Loucy (cell line): Measurements from ENCODE around the gene PHKA1.
"Not testable (repeated sequence)": the region's sequence is repeated elsewhere in the genome, so short reads cannot be mapped to it uniquely, and the experiment has no call there.

Experiments used
- H2AFZ ChIP-seq: fragments of 200-600 bp; sonication (generic); 2 replicates; pipeline ENCODE4 v1.6.0; 2016; ENCODE audit warnings: antibody characterized with exemption, mild to moderate bottlenecking, low read length, moderate library complexity
- H3F3A ChIP-seq: fragments of 200-600 bp; 2 replicates; pipeline ENCODE4 v1.6.0; 2016; ENCODE audit warnings: antibody characterized with exemption, low read depth, mild to moderate bottlenecking
- H3K27me3 ChIP-seq: fragments of 200-600 bp; sonication (generic); 2 replicates; pipeline ENCODE4 v1.6.1; 2014; ENCODE audit warnings: low read length, mild to moderate bottlenecking; ENCODE audit not compliant: insufficient read depth, poor library complexity, severe bottlenecking
- H3K36me3 ChIP-seq: fragments of 200-600 bp; sonication (generic); 2 replicates; pipeline ENCODE4 v1.6.1; 2016; ENCODE audit warnings: low read length; ENCODE audit not compliant: insufficient read depth
- H3K4me1 ChIP-seq: fragments of 200-600 bp; sonication (generic); 2 replicates; pipeline ENCODE4 v1.5.1; 2014; ENCODE audit warnings: low read length, mild to moderate bottlenecking; ENCODE audit not compliant: insufficient read depth, poor library complexity, severe bottlenecking
- H3K4me2 ChIP-seq: fragments of 200-600 bp; sonication (generic); 2 replicates; pipeline ENCODE4 v1.6.0; 2014; ENCODE audit warnings: antibody characterized with exemption, low read length, low read depth, mild to moderate bottlenecking; ENCODE audit not compliant: poor library complexity, severe bottlenecking
- H3K4me3 ChIP-seq: fragments of 200-600 bp; sonication (generic); 2 replicates; pipeline ENCODE4 v1.5.1; 2014; ENCODE audit warnings: low read length, mild to moderate bottlenecking, mixed read lengths; ENCODE audit not compliant: poor library complexity, severe bottlenecking
- H3K79me2 ChIP-seq: fragments of 200-600 bp; sonication (generic); 2 replicates; pipeline ENCODE4 v1.6.1; 2014; ENCODE audit warnings: low read length; ENCODE audit not compliant: insufficient read depth
- H3K9ac ChIP-seq: fragments of 200-600 bp; sonication (generic); 2 replicates; pipeline ENCODE4 v1.6.0; 2014; ENCODE audit warnings: mild to moderate bottlenecking, low read depth, low read length, moderate library complexity; ENCODE audit not compliant: poor library complexity, severe bottlenecking
- H3K9me2 ChIP-seq: fragments of 200-600 bp; sonication (generic); replicated peaks from 2 replicates; pipeline ENCODE4 v1.6.1; 2016; ENCODE audit warnings: low read depth, low read length, mixed read lengths
- H3K9me3 ChIP-seq: fragments of 200-600 bp; sonication (generic); 2 replicates; pipeline ENCODE4 v1.6.1; 2014; ENCODE audit warnings: mild to moderate bottlenecking, antibody characterized with exemption, low read length, low read depth; ENCODE audit not compliant: insufficient read depth
- H4K20me1 ChIP-seq: fragments of 200-600 bp; sonication (generic); 2 replicates; pipeline ENCODE4 v1.6.0; 2014; ENCODE audit warnings: antibody characterized with exemption, low read length, mild to moderate bottlenecking; ENCODE audit not compliant: insufficient read depth, poor library complexity, severe bottlenecking
- EZH2phosphoT487 ChIP-seq: fragments of 200-600 bp; IDR thresholded peaks from 2 replicates; pipeline ENCODE4 v1.6.1; 2018; ENCODE audit warnings: antibody characterized with exemption, mild to moderate bottlenecking, moderate library complexity, borderline replicate concordance
- TF ChIP-seq, protein P1 (sequence below): fragments of 200-600 bp; sonication (generic); conservative IDR thresholded peaks from 2 replicates; pipeline ENCODE4 v1.5.1; 2014; ENCODE audit warnings: mild to moderate bottlenecking, antibody characterized with exemption, low read length

The PHKA1 gene

DNA sequence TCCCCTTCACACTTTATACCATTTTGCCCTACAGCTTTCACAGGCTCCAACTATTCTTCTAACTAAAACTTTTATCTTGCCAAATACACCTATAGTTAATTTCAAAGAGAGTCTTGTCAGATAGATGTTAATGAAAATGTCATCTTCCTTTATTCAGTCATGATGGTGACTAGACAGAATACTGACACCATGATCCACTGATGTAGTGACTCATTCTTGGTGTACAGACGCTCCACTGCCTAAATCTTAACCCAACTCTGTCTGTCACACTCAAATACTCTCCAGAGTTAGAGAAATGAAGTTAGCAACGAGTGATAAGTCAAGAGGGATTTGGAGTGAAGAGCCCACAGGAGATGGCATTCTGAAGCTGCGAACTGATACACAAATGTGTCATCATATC lies 109.4 kb downstream of the PHKA1 start:
- H2AFZ ChIP-seq = no peak overlapping the region
- H4K20me1 ChIP-seq = no peaks in the 10 kb centered on the region
- H3K27me3 ChIP-seq = no peaks in the 10 kb centered on the region
- no peak overlapping the region for H3K9ac ChIP-seq
- no peaks in the 10 kb centered on the region for H3K9me2 ChIP-seq
- H3K4me3 ChIP-seq = no peak overlapping the region
- TF ChIP-seq, protein P1, sequence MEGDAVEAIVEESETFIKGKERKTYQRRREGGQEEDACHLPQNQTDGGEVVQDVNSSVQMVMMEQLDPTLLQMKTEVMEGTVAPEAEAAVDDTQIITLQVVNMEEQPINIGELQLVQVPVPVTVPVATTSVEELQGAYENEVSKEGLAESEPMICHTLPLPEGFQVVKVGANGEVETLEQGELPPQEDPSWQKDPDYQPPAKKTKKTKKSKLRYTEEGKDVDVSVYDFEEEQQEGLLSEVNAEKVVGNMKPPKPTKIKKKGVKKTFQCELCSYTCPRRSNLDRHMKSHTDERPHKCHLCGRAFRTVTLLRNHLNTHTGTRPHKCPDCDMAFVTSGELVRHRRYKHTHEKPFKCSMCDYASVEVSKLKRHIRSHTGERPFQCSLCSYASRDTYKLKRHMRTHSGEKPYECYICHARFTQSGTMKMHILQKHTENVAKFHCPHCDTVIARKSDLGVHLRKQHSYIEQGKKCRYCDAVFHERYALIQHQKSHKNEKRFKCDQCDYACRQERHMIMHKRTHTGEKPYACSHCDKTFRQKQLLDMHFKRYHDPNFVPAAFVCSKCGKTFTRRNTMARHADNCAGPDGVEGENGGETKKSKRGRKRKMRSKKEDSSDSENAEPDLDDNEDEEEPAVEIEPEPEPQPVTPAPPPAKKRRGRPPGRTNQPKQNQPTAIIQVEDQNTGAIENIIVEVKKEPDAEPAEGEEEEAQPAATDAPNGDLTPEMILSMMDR = no peak
- no peak for TF ChIP-seq EZH2phosphoT487
- H3K36me3 ChIP-seq = no peaks in the 10 kb centered on the region
- no peaks in the 10 kb centered on the region for H3K4me1 ChIP-seq
- H3K79me2 ChIP-seq = no peaks in the 10 kb centered on the region
- no peaks in the 10 kb centered on the region for H3F3A ChIP-seq
- H3K4me2 ChIP-seq = no peak overlapping the region
- no peaks in the 10 kb centered on the region for H3K9me3 ChIP-seq

DNA sequence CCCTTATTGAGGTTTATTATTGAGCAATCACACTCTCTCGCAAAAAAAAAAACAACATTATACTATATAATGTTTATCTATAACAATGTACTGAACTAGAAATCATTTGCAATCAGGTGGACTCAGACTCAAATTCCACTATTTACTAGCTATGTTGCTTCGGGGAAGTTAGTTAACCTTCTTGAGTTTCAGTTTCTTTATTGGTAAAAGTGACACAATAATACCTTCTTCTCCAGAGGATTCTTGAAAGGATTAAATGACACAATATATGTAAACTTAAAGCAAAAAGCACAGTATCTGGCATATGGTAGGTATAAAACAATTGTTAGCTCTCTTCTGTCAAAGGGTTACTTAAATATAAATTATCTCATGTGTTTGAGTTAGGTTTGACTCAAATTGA lies 110.0 kb downstream of the PHKA1 start:
- no peaks in the 10 kb centered on the region for H3K9me2 ChIP-seq
- no peaks in the 10 kb centered on the region for H3K27me3 ChIP-seq
- H3F3A ChIP-seq = no peaks in the 10 kb centered on the region
- no peak overlapping the region for H3K9ac ChIP-seq
- no peaks in the 10 kb centered on the region for H3K36me3 ChIP-seq
- H3K4me2 ChIP-seq = no peak overlapping the region
- no peaks in the 10 kb centered on the region for H3K79me2 ChIP-seq
- H3K4me3 ChIP-seq = no peak overlapping the region
- H3K9me3 ChIP-seq = no peaks in the 10 kb centered on the region
- H2AFZ ChIP-seq = no peak overlapping the region
- TF ChIP-seq, protein P1 = no peak
- H4K20me1 ChIP-seq = no peaks in the 10 kb centered on the region
- no peaks in the 10 kb centered on the region for H3K4me1 ChIP-seq

DNA sequence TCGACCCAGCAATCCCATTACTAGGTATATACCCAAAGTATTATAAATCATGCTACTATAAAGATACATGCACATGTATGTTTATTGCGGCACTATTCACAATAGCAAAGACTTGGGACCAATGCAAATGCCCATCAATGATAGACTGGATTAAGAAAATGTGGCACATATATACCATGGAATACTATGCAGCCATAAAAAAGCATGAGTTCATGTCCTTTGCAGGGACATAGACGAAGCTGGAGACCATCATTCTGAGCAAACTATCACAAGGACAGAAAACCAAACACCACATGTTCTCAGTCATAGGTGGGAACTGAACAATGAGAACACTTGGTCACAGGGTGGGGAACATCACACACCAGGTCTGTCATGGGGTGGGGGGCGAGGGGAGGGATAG lies 123.1 kb downstream of the PHKA1 start:
- not testable (repeated sequence) for H3K27me3 ChIP-seq, H3K79me2 ChIP-seq, H3K9me3 ChIP-seq, H3K4me2 ChIP-seq, H4K20me1 ChIP-seq, H3K36me3 ChIP-seq, H3K4me1 ChIP-seq, H3K9ac ChIP-seq, H2AFZ ChIP-seq, H3K9me2 ChIP-seq, H3F3A ChIP-seq, H3K4me3 ChIP-seq

DNA sequence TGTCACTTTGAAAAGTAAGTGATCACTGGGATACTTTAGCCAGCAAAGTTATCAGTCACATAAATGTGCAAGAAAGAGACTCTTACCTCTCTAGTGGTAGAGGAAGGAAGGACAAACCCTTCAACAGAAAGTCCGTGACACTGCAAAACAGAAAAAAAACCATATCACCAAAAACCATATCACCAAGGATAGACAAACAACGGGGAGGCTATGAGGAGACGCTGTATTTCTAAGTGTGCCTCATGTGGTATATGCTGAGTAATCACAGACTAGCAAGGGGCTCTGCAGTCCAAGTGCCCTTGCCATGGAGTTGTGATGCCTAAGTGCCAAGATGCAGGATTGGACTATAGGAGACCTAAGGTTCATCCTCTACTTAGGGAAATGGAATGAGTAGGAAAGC lies 129.9 kb downstream of the PHKA1 start:
- no peaks in the 10 kb centered on the region for H3K9me2 ChIP-seq
- no peaks in the 10 kb centered on the region for H3K9me3 ChIP-seq
- no peak overlapping the region for H3K9ac ChIP-seq
- H2AFZ ChIP-seq = no peak overlapping the region
- no peak overlapping the region for H3K4me2 ChIP-seq
- no peaks in the 10 kb centered on the region for H3K79me2 ChIP-seq
- H3K4me3 ChIP-seq = no peak overlapping the region
- TF ChIP-seq, protein P1 = no peak
- no peak for TF ChIP-seq EZH2phosphoT487
- no peaks in the 10 kb centered on the region for H3F3A ChIP-seq
- no peaks in the 10 kb centered on the region for H3K27me3 ChIP-seq
- H3K4me1 ChIP-seq = no peaks in the 10 kb centered on the region
- no peaks in the 10 kb centered on the region for H4K20me1 ChIP-seq
- no peaks in the 10 kb centered on the region for H3K36me3 ChIP-seq
